ENCODE data around the gene SMARCD1.

DNA sequence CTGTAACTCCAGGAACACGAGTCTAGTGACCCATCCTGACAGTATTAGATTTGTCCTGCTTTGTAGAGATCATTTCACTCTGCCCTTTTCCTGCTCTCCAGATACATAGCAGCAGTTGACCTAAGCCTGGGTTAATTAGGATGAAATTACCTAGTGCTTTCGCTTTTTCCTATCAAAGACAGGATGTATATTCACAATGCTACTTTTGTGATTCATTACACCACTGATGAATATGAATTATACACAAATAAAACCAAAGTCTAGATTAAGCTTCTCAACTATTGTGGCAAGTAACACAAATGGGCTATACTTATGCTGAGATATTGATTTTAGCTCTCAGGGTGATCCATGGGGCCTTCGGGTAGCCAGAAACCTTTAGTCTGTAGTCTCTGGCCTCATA lies 64.2 kb downstream of the SMARCD1 start:
- TF ChIP-seq POLR2AphosphoS5 (IDR thresholded peaks at IDR 0.05; ENCODE audit: low read depth) (no peak), GABPA (IDR thresholded peaks at IDR 0.05; ENCODE audit: low read depth) (no peak)
- TF ChIP-seq, protein P1, sequence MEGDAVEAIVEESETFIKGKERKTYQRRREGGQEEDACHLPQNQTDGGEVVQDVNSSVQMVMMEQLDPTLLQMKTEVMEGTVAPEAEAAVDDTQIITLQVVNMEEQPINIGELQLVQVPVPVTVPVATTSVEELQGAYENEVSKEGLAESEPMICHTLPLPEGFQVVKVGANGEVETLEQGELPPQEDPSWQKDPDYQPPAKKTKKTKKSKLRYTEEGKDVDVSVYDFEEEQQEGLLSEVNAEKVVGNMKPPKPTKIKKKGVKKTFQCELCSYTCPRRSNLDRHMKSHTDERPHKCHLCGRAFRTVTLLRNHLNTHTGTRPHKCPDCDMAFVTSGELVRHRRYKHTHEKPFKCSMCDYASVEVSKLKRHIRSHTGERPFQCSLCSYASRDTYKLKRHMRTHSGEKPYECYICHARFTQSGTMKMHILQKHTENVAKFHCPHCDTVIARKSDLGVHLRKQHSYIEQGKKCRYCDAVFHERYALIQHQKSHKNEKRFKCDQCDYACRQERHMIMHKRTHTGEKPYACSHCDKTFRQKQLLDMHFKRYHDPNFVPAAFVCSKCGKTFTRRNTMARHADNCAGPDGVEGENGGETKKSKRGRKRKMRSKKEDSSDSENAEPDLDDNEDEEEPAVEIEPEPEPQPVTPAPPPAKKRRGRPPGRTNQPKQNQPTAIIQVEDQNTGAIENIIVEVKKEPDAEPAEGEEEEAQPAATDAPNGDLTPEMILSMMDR (IDR thresholded peaks at IDR 0.05; ENCODE audit: insufficient read depth, low read length) = no peak

Data from HL-60 (cell line).